CD4-positive, alpha-beta T cell treated with Interleukin-4 for 1 hour (primary cell): ENCODE results near the gene BRPF1.
A peak's percentile ranks its signal among the peaks of the same experiment; 100 is the strongest.

Experiments
- DNase-seq, 2 donors: peaks; one replicate each; pipeline ENCODE4 v3.0.0-alpha.2; 2020 to 2022

The BRPF1 gene

GRCh38 chr3:9739181-9739580 lies 7.6 kb downstream of the BRPF1 start:
- no peak for DNase-seq

DNA sequence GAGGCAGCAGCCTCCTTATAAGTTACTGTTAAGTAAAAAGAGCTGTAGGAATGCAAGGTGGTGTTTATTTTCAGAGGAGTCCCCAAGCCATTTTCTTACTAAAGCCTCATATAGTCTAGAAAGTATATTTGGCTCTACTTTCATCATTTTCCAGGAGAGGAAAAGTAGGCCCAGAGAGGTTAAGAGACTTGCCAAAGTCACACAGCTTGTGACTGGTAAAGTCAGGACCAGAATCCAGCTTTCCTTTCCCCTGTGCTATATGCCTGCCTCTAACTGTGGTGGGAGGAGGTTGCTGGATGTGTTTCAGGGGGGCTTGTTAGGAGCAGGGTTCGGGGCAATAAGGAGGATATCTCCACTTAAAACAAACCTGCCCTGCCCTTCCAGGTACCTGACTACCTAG lies 11.0 kb downstream of the BRPF1 start:
- no peak for DNase-seq

- no peak for DNase-seq
Observed at GRCh38 chr3:9743548-9743947, 12.0 kb downstream of the BRPF1 start.

DNA sequence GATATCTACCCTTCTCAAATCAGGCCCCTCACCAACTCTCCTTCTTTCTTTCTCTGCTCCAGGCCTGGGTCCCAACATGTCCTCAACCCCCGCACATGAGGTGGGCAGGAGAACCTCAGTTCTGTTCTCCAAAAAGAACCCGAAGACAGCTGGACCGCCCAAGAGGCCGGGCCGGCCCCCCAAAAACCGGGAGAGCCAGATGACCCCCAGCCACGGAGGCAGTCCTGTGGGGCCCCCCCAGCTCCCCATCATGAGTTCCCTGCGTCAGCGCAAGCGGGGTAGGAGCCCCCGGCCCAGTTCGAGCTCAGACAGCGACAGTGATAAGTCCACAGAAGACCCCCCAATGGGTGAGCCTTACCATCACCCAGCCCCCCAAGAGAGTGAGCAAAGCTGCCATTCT lies 12.6 kb downstream of the BRPF1 start:
- no peak for DNase-seq

- DNase-seq = no peak
Observed at GRCh38 chr3:9745521-9745920, 14.0 kb downstream of the BRPF1 start.

GRCh38 chr3:9746330-9746729 lies 14.8 kb downstream of the BRPF1 start:
- no peak for DNase-seq

DNA sequence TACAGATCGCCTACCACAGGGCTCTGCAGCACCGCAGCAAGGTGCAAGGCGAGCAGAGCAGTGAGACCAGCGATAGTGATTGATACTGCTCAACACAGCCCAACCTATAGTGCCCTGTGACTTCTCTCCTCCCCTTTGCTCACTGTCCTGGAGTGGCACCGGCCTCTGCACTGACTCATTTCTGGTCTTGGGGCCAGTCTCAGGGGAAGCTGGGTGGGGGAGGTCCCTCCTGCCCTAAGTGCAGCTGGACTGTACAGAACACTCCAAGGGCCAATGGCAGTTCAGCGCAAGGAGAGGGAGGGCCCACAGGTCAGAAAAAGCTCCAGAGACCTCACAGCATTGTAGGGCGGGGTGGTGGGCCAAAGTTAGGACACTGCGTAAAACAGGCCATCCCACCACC lies 15.7 kb downstream of the BRPF1 start:
- no peak for DNase-seq

DNA sequence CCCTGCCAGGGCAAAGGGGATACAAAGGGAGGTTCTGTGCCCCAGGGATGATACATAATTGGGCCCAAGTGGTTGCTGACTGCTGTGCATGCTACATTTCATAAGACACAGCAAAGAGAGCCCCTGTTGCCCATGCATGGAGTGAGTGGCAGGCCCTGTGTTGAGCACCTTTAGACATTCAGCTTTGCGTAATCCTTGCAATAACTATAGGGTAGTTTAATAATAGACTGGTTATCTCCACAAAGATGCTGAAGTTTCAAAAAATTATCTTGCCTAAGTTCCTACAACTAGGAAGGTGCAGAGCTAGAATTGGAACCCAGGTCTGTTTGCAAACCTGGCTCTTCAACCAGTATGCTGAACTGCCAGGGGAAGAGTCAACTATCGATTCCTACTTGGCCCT lies 16.5 kb downstream of the BRPF1 start:
- DNase-seq = no peak

- no peak for DNase-seq
Observed at GRCh38 chr3:9749296-9749644, 17.7 kb downstream of the BRPF1 start.

DNA sequence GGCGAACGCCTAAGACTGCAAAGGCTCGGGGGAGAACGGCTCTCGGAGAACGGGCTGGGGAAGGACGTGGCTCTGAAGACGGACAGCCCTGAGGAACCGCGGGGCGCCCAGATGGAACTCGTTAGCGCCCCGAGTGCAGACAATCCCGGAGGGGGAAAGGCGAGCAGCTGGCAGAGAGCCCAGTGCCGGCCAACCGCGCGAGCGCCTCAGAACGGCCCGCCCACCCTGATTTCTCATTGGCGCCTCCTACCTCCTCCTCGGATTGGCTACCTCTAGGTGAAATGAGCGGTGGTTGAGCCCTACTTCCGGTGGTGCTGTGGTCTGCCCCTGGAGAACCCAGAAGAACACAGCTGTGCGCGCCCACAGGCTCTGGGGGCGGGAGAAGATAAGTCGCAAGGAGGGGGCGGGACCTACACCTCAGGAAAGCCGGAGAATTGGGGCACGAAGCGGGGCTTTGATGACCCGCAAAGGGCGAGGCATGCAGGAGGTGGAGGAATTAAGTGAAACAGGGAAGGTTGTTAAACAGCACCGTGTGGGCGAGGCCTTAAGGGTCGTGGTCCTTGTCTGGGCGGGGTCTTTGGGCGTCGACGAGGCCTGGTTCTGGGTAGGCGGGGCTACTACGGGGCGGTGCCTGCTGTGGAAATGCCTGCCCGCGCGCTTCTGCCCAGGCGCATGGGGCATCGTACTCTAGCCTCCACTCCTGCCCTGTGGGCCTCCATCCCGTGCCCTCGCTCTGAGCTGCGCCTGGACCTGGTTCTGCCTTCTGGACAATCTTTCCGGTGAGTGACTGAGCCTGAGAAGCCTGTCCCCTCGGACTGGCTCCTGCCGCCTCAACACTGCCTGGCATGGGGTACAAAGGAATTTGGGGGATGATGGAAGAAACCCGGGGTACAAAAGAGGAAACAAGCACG lies 18.4 kb downstream of the BRPF1 start, which contains the start of gene OGG1:
TSS of gene OGG1 (plus strand) at position 308 of the 911 bp plus-strand sequence. CDS start at position 643, 335 bp downstream.
- DNase-seq = peak; percentile 97

- DNase-seq = no peak
Observed at GRCh38 chr3:9750556-9751411, 19.2 kb downstream of the BRPF1 start.

DNA sequence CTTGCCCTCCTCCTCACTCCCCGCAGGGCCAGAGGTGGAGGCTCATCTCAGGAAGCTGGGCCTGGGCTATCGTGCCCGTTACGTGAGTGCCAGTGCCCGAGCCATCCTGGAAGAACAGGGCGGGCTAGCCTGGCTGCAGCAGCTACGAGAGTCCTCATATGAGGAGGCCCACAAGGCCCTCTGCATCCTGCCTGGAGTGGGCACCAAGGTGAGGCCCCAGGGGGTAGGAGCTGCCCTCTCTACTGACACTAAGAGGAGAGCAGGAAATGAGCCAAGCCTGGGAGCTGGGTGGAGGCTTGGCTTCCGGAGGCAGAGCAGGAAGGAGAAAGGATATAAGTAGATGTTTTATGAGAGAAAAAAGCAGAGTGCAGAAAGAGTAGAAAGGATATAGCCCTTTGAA lies 23.1 kb downstream of the BRPF1 start:
- DNase-seq = no peak

GRCh38 chr3:9757427-9757826 lies 25.9 kb downstream of the BRPF1 start:
- DNase-seq = no peak

DNA sequence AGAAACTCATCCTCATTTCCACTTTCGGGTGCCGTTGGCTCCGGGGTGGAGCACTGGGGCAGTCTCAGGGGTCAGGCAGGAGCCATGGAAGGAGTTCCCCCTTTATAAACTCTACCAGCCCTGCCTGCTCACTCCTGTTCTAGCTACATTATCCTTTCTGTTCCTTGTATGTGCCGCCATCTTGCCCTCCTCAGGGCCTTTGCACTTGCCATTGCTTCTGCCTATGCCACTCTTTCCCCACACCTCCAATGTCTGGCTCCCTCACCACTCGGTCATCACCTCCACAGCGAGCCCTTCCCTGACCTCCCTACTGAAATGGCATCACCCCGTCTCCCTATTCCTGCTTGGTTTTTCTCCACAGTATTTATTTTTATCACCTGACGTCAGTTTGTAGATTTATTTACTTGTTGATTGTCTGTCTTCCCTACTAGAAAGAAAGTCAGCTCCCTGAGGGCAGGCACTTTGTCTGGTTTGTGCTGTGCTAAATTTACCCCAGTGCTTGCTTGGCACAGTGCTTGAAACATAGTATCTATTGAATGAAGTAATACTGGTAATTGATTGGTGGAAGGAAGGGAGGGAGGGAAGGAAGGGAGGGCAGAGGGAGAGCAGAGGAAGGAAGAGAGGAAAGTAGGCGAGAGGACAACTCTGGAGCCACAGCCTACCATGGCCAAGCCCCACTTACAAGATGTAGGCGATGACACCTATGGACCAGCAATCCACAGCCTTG lies 29.4 kb downstream of the BRPF1 start:
- no peak for DNase-seq

GRCh38 chr3:9761919-9762318 lies 30.4 kb downstream of the BRPF1 start:
- DNase-seq = no peak

DNA sequence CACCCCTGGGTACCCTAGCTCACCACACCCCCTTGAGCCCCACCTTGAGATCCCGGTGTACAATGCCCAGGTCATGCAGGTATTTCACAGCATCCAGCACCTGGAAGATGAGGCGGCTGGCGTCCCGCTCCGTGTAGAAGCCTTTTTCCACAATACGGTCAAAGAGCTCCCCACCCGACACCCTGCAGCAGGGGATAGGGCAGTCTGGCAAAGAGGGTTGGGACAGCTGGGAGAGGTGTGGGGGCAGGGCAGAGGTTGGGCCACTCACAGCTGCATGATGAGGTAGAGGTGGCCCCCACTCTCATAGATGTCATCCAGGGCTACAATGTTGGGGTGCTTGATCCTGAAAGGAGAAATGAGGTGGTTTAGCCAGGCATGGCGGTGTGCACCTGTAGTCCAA lies 31.3 kb downstream of the BRPF1 start:
- DNase-seq = no peak

DNA sequence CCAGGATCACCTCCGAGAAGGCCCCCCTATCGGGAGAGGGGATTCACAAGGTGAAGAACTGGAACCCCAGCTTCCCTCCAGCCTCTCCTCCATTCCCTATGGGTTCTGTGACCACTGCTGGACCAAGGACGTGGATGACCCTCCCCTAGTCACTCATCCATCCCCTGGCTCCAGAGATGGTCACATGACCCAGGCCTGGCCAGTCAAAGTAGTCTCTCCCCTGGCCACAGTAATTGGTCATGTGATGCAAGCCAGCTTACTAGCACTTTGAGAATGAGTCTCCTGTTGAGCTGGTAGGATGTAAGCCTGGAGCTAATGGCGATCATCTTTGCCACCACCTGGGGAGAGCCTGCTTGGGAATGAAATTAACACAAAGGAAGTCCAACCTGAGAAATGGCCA lies 34.3 kb downstream of the BRPF1 start:
- no peak for DNase-seq

GRCh38 chr3:9767418-9767817 lies 35.9 kb downstream of the BRPF1 start:
- DNase-seq = peak in 1 of 2 donors; percentile 26

GRCh38 chr3:9768141-9768775 lies 36.7 kb downstream of the BRPF1 start:
- DNase-seq = no peak

DNA sequence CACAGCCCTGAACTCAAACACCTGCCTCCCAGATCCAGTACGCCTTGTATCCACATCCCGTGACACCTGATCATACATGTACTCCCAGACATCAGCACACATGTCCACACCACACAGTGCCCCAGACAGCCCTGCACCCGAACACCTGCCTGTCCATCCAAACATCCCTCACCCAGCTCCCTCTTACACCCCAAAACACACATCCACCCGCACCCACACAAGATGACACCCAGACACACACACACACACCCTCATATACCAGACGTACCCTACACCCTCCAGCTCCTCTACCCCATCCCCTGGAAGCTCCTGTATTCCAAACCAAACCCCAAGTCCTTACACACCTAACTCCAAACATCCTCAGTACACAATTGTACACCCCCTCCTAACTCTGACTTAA lies 37.5 kb downstream of the BRPF1 start:
- DNase-seq = no peak

- DNase-seq = peak; percentile 49
Observed at GRCh38 chr3:9769426-9770275, 38.1 kb downstream of the BRPF1 start, which contains the start of gene CAMK1. Gene CAMK1 (minus strand): TSS chr3:9769947. CDS start chr3:9767749, 2,198 bp downstream.
